CD14-positive monocyte (primary cell): Measurements from ENCODE around the gene KCNK18. TPM values are rescaled to one million over a fixed set of nuclear protein-coding genes. Genes with fewer than 3 reads are reported as not detected.

ENCODE experiments used
- DNase-seq, 3 donors: peaks; one replicate each; pipeline ENCODE4 v3.0.0-alpha.2; 2011 to 2022
- H2AFZ ChIP-seq: 2 replicates; pipeline ENCODE4 v1.6.0; 2012; ENCODE audit warnings: mild to moderate bottlenecking, low read depth, low read length, inconsistent platforms; ENCODE audit not compliant: insufficient read depth, poor library complexity, severe bottlenecking
- H3K27ac ChIP-seq, 2 donors: 1 replicate in 1 of 2; 2 replicates in 1 of 2; pipeline ENCODE4 v1.5.1; 2012 to 2013; ENCODE audit warnings: low read length in 2 of 2, control low read depth in 1 of 2, inconsistent platforms in 1 of 2, low read depth in 1 of 2, mild to moderate bottlenecking in 1 of 2
- H3K27me3 ChIP-seq, 2 donors: one replicate each; pipeline versions ENCODE4 v1.6.0 to v1.6.1; 2011 to 2013; ENCODE audit warnings: low read length in 2 of 2; ENCODE audit not compliant: control insufficient read depth in 2 of 2, insufficient read depth in 2 of 2
- H3K36me3 ChIP-seq, 2 donors: replicated peaks in 1 of 2; 1 replicate in 1 of 2; 2 replicates in 1 of 2; pipeline versions ENCODE4 v1.5.1 to v1.6.1; 2012 to 2013; ENCODE audit warnings: low read length in 2 of 2, control low read depth in 1 of 2, inconsistent platforms in 1 of 2, mild to moderate bottlenecking in 1 of 2; ENCODE audit not compliant: insufficient read depth in 2 of 2, control insufficient read depth in 1 of 2
- H3K4me1 ChIP-seq, 2 donors: 1 replicate in 1 of 2; 2 replicates in 1 of 2; pipeline versions ENCODE4 v1.5.1 to v1.6.1; 2012 to 2013; ENCODE audit warnings: low read length in 2 of 2, control low read depth in 1 of 2, inconsistent platforms in 1 of 2, mild to moderate bottlenecking in 1 of 2, moderate library complexity in 1 of 2; ENCODE audit not compliant: insufficient read depth in 2 of 2, control insufficient read depth in 1 of 2
- H3K4me2 ChIP-seq: replicated peaks from 2 replicates; pipeline ENCODE3; 2012; ENCODE audit warnings: low read length, moderate library complexity, mild to moderate bottlenecking; ENCODE audit not compliant: poor library complexity, severe bottlenecking; ENCODE audit errors: extremely low read depth
- H3K4me3 ChIP-seq, 3 experiments: fragments of 200-600 bp in 1 of 3; sonication (generic) in 1 of 3; replicated peaks in 1 of 3; 1 replicate in 2 of 3; 2 replicates in 1 of 3; pipeline ENCODE4 v1.5.1; 2011 to 2013; ENCODE audit warnings: low read length in 3 of 3, mild to moderate bottlenecking in 3 of 3, control low read depth in 2 of 3, low read depth in 2 of 3, inconsistent platforms in 1 of 3, moderate library complexity in 1 of 3
- H3K79me2 ChIP-seq: 2 replicates; pipeline ENCODE4 v1.6.0; 2012; ENCODE audit warnings: mild to moderate bottlenecking, control low read depth, inconsistent platforms, low read length, moderate library complexity; ENCODE audit not compliant: insufficient read depth
- H3K9ac ChIP-seq: 2 replicates; pipeline ENCODE4 v1.6.0; 2017; ENCODE audit warnings: low read length, mild to moderate bottlenecking; ENCODE audit not compliant: insufficient read depth, poor library complexity, severe bottlenecking
- H3K9me3 ChIP-seq, 2 donors: replicated peaks in 1 of 2; 1 replicate in 1 of 2; 2 replicates in 1 of 2; pipeline versions ENCODE4 v1.5.1 to v1.6.1; 2012 to 2013; ENCODE audit warnings: low read length in 2 of 2, control low read depth in 1 of 2; ENCODE audit not compliant: control insufficient read depth in 1 of 2, insufficient read depth in 1 of 2
- H4K20me1 ChIP-seq: 2 replicates; pipeline ENCODE4 v1.6.0; 2012; ENCODE audit warnings: mild to moderate bottlenecking, low read length, control low read depth, moderate library complexity; ENCODE audit not compliant: insufficient read depth
- H3K27ac Mint-ChIP-seq, 7 donors: one replicate each; pipeline ENCODE4 v1.8.0; 2020; ENCODE audit warnings: mild to moderate bottlenecking in 7 of 7, mixed read lengths in 7 of 7, moderate library complexity in 6 of 7, inconsistent platforms in 2 of 7
- H3K27me3 Mint-ChIP-seq, 3 donors: one replicate each; pipeline ENCODE4 v1.8.0; 2021 to 2022; ENCODE audit warnings: low read depth in 3 of 3, mild to moderate bottlenecking in 3 of 3, mixed read lengths in 3 of 3, moderate library complexity in 3 of 3, inconsistent platforms in 1 of 3
- H3K36me3 Mint-ChIP-seq, 2 donors: one replicate each; pipeline ENCODE4 v1.8.0; 2020; ENCODE audit warnings: mixed read lengths in 2 of 2, inconsistent platforms in 1 of 2, mild to moderate bottlenecking in 1 of 2
- H3K4me1 Mint-ChIP-seq: one replicate; pipeline ENCODE4 v1.8.0; 2020; ENCODE audit warnings: mild to moderate bottlenecking, mixed read lengths
- H3K4me3 Mint-ChIP-seq, 2 donors: one replicate each; pipeline ENCODE4 v1.8.0; 2020; ENCODE audit warnings: mild to moderate bottlenecking in 2 of 2, mixed read lengths in 2 of 2, moderate library complexity in 1 of 2
- H3K9me3 Mint-ChIP-seq, 7 donors: one replicate each; pipeline ENCODE4 v1.8.0; 2020 to 2022; ENCODE audit warnings: mixed read lengths in 7 of 7, mild to moderate bottlenecking in 6 of 7, moderate library complexity in 6 of 7, inconsistent platforms in 2 of 7
- CTCF ChIP-seq: fragments of 200-600 bp; IDR thresholded peaks from one replicate; pipeline ENCODE4 v1.8.0; 2022; ENCODE audit warnings: antibody characterized with exemption, mild to moderate bottlenecking
- WGBS: methylation state at CpG from one replicate; pipeline ENCODE4 v1.1.5; 2013; ENCODE audit warnings: missing lambda C conversion rate; ENCODE audit not compliant: insufficient coverage; 5-methylcytosine and 5-hydroxymethylcytosine counted together
- intact Hi-C, 2 donors: fragments of 100-400 bp; cut with micrococcal nuclease; formaldehyde crosslinking; loops; one replicate each; pipeline versions ENCODE4 v1.15.0 to v1.15.1; 2023
- polyA plus RNA-seq, 3 donors: library from polyadenylated mRNA; depleted of rRNA in 1 of 3; unstranded in 2 of 3; stranded (reverse) in 1 of 3; fragments of 300-500 nt in 2 of 3; fragments of >200 nt in 1 of 3; fragmentation: Illumina TruSeq in 2 of 3; gene quantifications; 1 replicate in 2 of 3; 2 replicates in 1 of 3; pipeline ENCODE4 v1.2.3, GENCODE V29; 2012 to 2021

Gene KCNK18
- polyA plus RNA-seq, 3 donors = not detected

GRCh38 chr10:117216611-117217195 is 19.4 kb downstream of the KCNK18 start:
- no peak overlapping the region for H3K27ac ChIP-seq
- H3K36me3 ChIP-seq = no peaks in the 10 kb centered on the region
- intact Hi-C loops = loop anchor here (5.0 kb wide), 2 partner anchors 106 to 1026 kb away; no protein-coding TSS in a partner anchor
- H3K36me3 Mint-ChIP-seq = no peaks in the 10 kb centered on the region
- under 1% methylated on average over 52 of the region's 52 CpGs for WGBS
- H3K4me3 ChIP-seq = peak overlapping the region; percentile 32 to 74 (median 50)
- H3K9ac ChIP-seq = peak overlapping the region; percentile 59
- H3K4me1 Mint-ChIP-seq = peaks cover 15% of the 10 kb centered on the region
- no peaks in the 10 kb centered on the region for H3K79me2 ChIP-seq
- peak; percentile 100 for TF ChIP-seq CTCF
- H3K4me2 ChIP-seq = peak overlapping the region; percentile 94
- H3K9me3 Mint-ChIP-seq = peaks cover 5 to 22% (median 12%) of the 10 kb centered on the region in 7 donors
- H2AFZ ChIP-seq = peak overlapping the region; percentile 86
- peak; percentile 54 to 71 (median 63) for DNase-seq
- H3K27me3 Mint-ChIP-seq = peaks cover 37 to 74% (median 59%) of the 10 kb centered on the region in 3 donors
- H3K4me1 ChIP-seq = peaks cover 12 to 14% of the 10 kb centered on the region in 2 donors
- peaks cover 0 to 43% of the 10 kb centered on the region in 2 donors for H3K27me3 ChIP-seq
- peaks cover 0 to 6% of the 10 kb centered on the region in 2 donors for H3K9me3 ChIP-seq
- no peaks in the 10 kb centered on the region for H4K20me1 ChIP-seq
- H3K27ac Mint-ChIP-seq = peak overlapping the region in 2 of 7 donors; percentile 6 to 52
- peak overlapping the region; percentile 78 to 91 for H3K4me3 Mint-ChIP-seq

GRCh38 chr10:117217196-117217761 is 20.0 kb downstream of the KCNK18 start:
- no peak overlapping the region for H3K27ac ChIP-seq
- no peaks in the 10 kb centered on the region for H4K20me1 ChIP-seq
- no peaks in the 10 kb centered on the region for H3K79me2 ChIP-seq
- H2AFZ ChIP-seq = peak overlapping the region; percentile 86
- peak overlapping the region; percentile 32 to 74 (median 50) for H3K4me3 ChIP-seq
- intact Hi-C loops = loop anchor here (5.0 kb wide), 2 partner anchors 105 to 1025 kb away; no protein-coding TSS in a partner anchor
- H3K4me2 ChIP-seq = peak overlapping the region; percentile 94
- H3K9me3 Mint-ChIP-seq = peaks cover 0 to 16% (median 6%) of the 10 kb centered on the region in 7 donors
- no peaks in the 10 kb centered on the region for H3K36me3 Mint-ChIP-seq
- peak overlapping the region; percentile 59 for H3K9ac ChIP-seq
- H3K4me1 ChIP-seq = peaks cover 12 to 14% of the 10 kb centered on the region in 2 donors
- peak overlapping the region in 1 of 7 donors; percentile 12 for H3K27ac Mint-ChIP-seq
- peaks cover 37 to 68% (median 54%) of the 10 kb centered on the region in 3 donors for H3K27me3 Mint-ChIP-seq
- WGBS = 11% methylated on average over 20 of the region's 22 CpGs
- H3K27me3 ChIP-seq = peaks cover 0 to 41% of the 10 kb centered on the region in 2 donors
- no peak for DNase-seq
- H3K36me3 ChIP-seq = no peaks in the 10 kb centered on the region
- peaks cover 15% of the 10 kb centered on the region for H3K4me1 Mint-ChIP-seq
- peaks cover 0 to under 1% of the 10 kb centered on the region in 2 donors for H3K9me3 ChIP-seq
- peak overlapping the region; percentile 78 to 91 for H3K4me3 Mint-ChIP-seq
- no peak for TF ChIP-seq CTCF
